HepG2 (cell line): Measurements from ENCODE around the gene IL16. TPM values are rescaled to one million over a fixed set of nuclear protein-coding genes. Genes with fewer than 3 reads are reported as not detected.

ENCODE experiments used
- ATAC-seq: fragments of 200-7000 bp; cut with Tn5 transposase; 3 replicates; pipeline ENCODE4 v1.9.1; 2020; ENCODE audit warnings: mild to moderate bottlenecking, moderate library complexity
- BruUV-seq: library from RNA; stranded (reverse); fragments of 400-500 nt; replicated peaks from 2 replicates; lab custom pipeline; 2021; lab: Mats Ljungman, UMichigan
- CTCF ChIA-PET: fragments of 300-600 bp; formaldehyde crosslinking; extraction: SDS; loops from one replicate; lab custom pipeline; 2021; ENCODE audit warnings: low total read pairs, inconsistent platforms, low intra/inter-chr PET ratio; lab: Yijun Ruan, JAX
- POLR2A ChIA-PET: fragments of 350-600 bp; sonication (Branson Sonifier 250); formaldehyde crosslinking; loops from one replicate; lab custom pipeline; 2020; ENCODE audit warnings: antibody characterized with exemption, inconsistent platforms; lab: Yijun Ruan, JAX
- DNase-seq: peaks from one replicate; pipeline ENCODE4 v3.0.0-alpha.2; 2015; ENCODE audit warnings: low spot score
- FAIRE-seq: peaks from 3 replicates; lab custom pipeline; 2011; peaks lifted over from hg19 to GRCh38; lab: Jason Lieb, UNC
- H2AFZ ChIP-seq: one replicate; pipeline ENCODE4 v1.6.1; 2011; ENCODE audit warnings: low read length, inconsistent platforms
- H3K27ac ChIP-seq: fragments of 300-600 bp; 3 replicates; pipeline ENCODE4 v1.8.0; 2011; ENCODE audit warnings: mixed run types, mild to moderate bottlenecking, mixed read lengths, low read length, inconsistent platforms; ENCODE audit not compliant: insufficient read depth; ENCODE audit errors: extremely low read length
- H3K27me3 ChIP-seq, 2 experiments: fragments of 200-600 bp in 1 of 2; 2 replicates in 1 of 2; 3 replicates in 1 of 2; pipeline versions ENCODE4 v1.6.0 to v1.8.0; 2011; ENCODE audit warnings: low read length in 2 of 2, mild to moderate bottlenecking in 2 of 2, moderate library complexity in 2 of 2, inconsistent platforms in 1 of 2; ENCODE audit not compliant: insufficient read depth in 2 of 2, control insufficient read depth in 1 of 2
- H3K36me3 ChIP-seq, 2 experiments: fragments of 200-600 bp in 1 of 2; replicated peaks in 1 of 2; 2 replicates in 1 of 2; 3 replicates in 1 of 2; pipeline versions ENCODE4 v1.5.1 to v1.8.0; 2011; ENCODE audit warnings: low read length in 2 of 2, inconsistent platforms in 1 of 2; ENCODE audit not compliant: insufficient read depth in 2 of 2, control insufficient read depth in 1 of 2
- H3K4me1 ChIP-seq: 2 replicates; pipeline ENCODE4 v1.5.1; 2012; ENCODE audit warnings: low read length, inconsistent platforms; ENCODE audit not compliant: insufficient read depth
- H3K4me2 ChIP-seq: 2 replicates; pipeline ENCODE4 v1.6.0; 2011; ENCODE audit warnings: low read depth, low read length, inconsistent platforms
- H3K4me3 ChIP-seq, 3 experiments: fragments of 200-600 bp in 1 of 3; sonication (generic), shearing (Covaris generic) in 1 of 3; replicated peaks in 1 of 3; 2 replicates each; pipeline ENCODE4 v1.5.1; 2011 to 2016; ENCODE audit warnings: low read length in 3 of 3, inconsistent platforms in 2 of 3, low read depth in 2 of 3, mild to moderate bottlenecking in 2 of 3, control low read depth in 1 of 3, mixed read lengths in 1 of 3; ENCODE audit not compliant: insufficient read depth in 1 of 3
- H3K79me2 ChIP-seq: one replicate; pipeline ENCODE4 v1.6.1; 2011; ENCODE audit warnings: low read length, inconsistent platforms; ENCODE audit not compliant: insufficient read depth
- H3K9ac ChIP-seq: 2 replicates; pipeline ENCODE4 v1.6.0; 2011; ENCODE audit warnings: mild to moderate bottlenecking, low read depth, low read length, inconsistent platforms; ENCODE audit not compliant: insufficient read depth
- H3K9me3 ChIP-seq: 2 replicates; pipeline ENCODE4 v1.5.1; 2012; ENCODE audit warnings: mild to moderate bottlenecking, low read length
- H4K20me1 ChIP-seq: 2 replicates; pipeline ENCODE4 v1.6.0; 2011; ENCODE audit warnings: inconsistent platforms, mild to moderate bottlenecking, low read length, moderate library complexity; ENCODE audit not compliant: insufficient read depth
- ARNT ChIP-seq: fragments of 450-650 bp; IDR thresholded peaks from 2 replicates; pipeline ENCODE4 v1.6.1; 2017
- FLYWCH1 ChIP-seq: sonication (generic); formaldehyde crosslinking; IDR thresholded peaks from 2 replicates; pipeline ENCODE4 v1.8.1; 2023; ENCODE audit warnings: mild to moderate bottlenecking, missing genetic modification reagents
- GPBP1L1 ChIP-seq: sonication (generic); formaldehyde crosslinking; IDR thresholded peaks from 2 replicates; pipeline ENCODE4 v1.5.0; 2020; ENCODE audit warnings: mild to moderate bottlenecking, missing genetic modification reagents
- HNRNPK ChIP-seq: fragments of 200-400 bp; formaldehyde crosslinking; IDR thresholded peaks from 2 replicates; pipeline ENCODE4 v1.6.1; 2018; ENCODE audit warnings: low read length, low read depth, moderate library complexity, mild to moderate bottlenecking; ENCODE audit not compliant: poor library complexity, severe bottlenecking
- NCOA5 ChIP-seq: sonication (generic); formaldehyde crosslinking; IDR thresholded peaks from 2 replicates; pipeline ENCODE4 v1.4.0; 2020; ENCODE audit warnings: missing genetic modification reagents
- NFE2L1 ChIP-seq: sonication (generic); formaldehyde crosslinking; IDR thresholded peaks from 2 replicates; pipeline ENCODE4 v1.4.0; 2020; ENCODE audit warnings: missing genetic modification reagents, mild to moderate bottlenecking, borderline replicate concordance
- NFIC ChIP-seq: IDR thresholded peaks from 2 replicates; pipeline ENCODE4 v1.6.1; 2012; ENCODE audit warnings: mild to moderate bottlenecking, low read length, inconsistent platforms
- THAP7 ChIP-seq: sonication (generic); formaldehyde crosslinking; IDR thresholded peaks from 2 replicates; pipeline ENCODE4 v1.8.1; 2023; ENCODE audit warnings: mild to moderate bottlenecking, missing genetic modification reagents
- ZBTB2 ChIP-seq: sonication (generic); formaldehyde crosslinking; IDR thresholded peaks from 2 replicates; pipeline ENCODE4 v1.8.0; 2022; ENCODE audit warnings: low read depth, missing genetic modification reagents
- ZFP41 ChIP-seq: sonication (generic); formaldehyde crosslinking; IDR thresholded peaks from 2 replicates; pipeline ENCODE4 v1.4.0; 2020; ENCODE audit warnings: mild to moderate bottlenecking, missing genetic modification reagents, borderline replicate concordance
- ZNF292 ChIP-seq: sonication (generic); formaldehyde crosslinking; IDR thresholded peaks from 2 replicates; pipeline ENCODE4 v1.8.1; 2022; ENCODE audit warnings: mild to moderate bottlenecking, low read depth, missing genetic modification reagents, borderline replicate concordance
- ZNF383 ChIP-seq: sonication (generic); formaldehyde crosslinking; IDR thresholded peaks from 2 replicates; pipeline ENCODE4 v1.4.0; 2020; ENCODE audit warnings: missing genetic modification reagents, mild to moderate bottlenecking, borderline replicate concordance
- ZNF784 ChIP-seq: sonication (generic); formaldehyde crosslinking; IDR thresholded peaks from 2 replicates; pipeline ENCODE4 v1.5.1; 2020; ENCODE audit warnings: missing genetic modification reagents, mild to moderate bottlenecking, borderline replicate concordance
- ZNF850 ChIP-seq: sonication (generic); formaldehyde crosslinking; conservative IDR thresholded peaks from 2 replicates; pipeline ENCODE4 v1.9.0; 2021; ENCODE audit warnings: mild to moderate bottlenecking, missing genetic modification reagents
- ZXDC ChIP-seq: sonication (generic); formaldehyde crosslinking; IDR thresholded peaks from 2 replicates; pipeline ENCODE4 v1.5.0; 2020; ENCODE audit warnings: mild to moderate bottlenecking, missing genetic modification reagents
- WGBS: methylation state at CpG from one replicate; pipeline ENCODE4 v1.1.6; 2017; ENCODE audit warnings: low lambda C conversion rate; 5-methylcytosine and 5-hydroxymethylcytosine counted together
- in situ Hi-C: cut with HindIII; loops from 2 replicates; pipeline ENCODE4 v1.10.0; 2017; ENCODE audit warnings: low pct_unique_long_range_greater_than_20kb; ENCODE audit not compliant: extremely low pct_ligation_motif_present
- intact Hi-C: fragments of 100-400 bp; cut with micrococcal nuclease; formaldehyde crosslinking; loops from one replicate; pipeline ENCODE4 v1.10.0; 2022; ENCODE audit not compliant: unreplicated experiment
- polyA plus RNA-seq, 8 experiments: library from polyadenylated mRNA; depleted of rRNA in 3 of 8; stranded (reverse) in 7 of 8; unstranded in 1 of 8; fragments of >200 nt; fragmentation: Illumina TruSeq in 4 of 8; extraction: Trizol in 4 of 8; gene quantifications; 2 replicates each; pipeline versions ENCODE4 v1.2.1 to v1.2.3, GENCODE V29; 2011 to 2016; ENCODE audit warnings: low read depth in 4 of 8, missing spikeins in 1 of 8, mixed read lengths in 1 of 8; ENCODE audit not compliant: insufficient read depth in 1 of 8
- total RNA-seq, 5 experiments: library from RNA; depleted of rRNA; stranded (reverse); fragments of >200 nt; fragmentation: Illumina TruSeq; extraction: Trizol; gene quantifications; 2 replicates each; pipeline ENCODE4 v1.2.3, GENCODE V29; 2016; ENCODE audit warnings: low read depth in 1 of 5

Gene IL16
- total and polyA plus RNA-seq, 2 of the 13 experiments (the other 11 are each of a cell fraction or from before 2014, with no cell fraction given), result 0.03 TPM; not detected in 1

- FAIRE-seq (no peak), DNase-seq (no peak), ATAC-seq (no peak)
- in situ Hi-C loops (loop anchor here (5.0 kb wide), 1 partner anchor 105 kb away; no protein-coding TSS in a partner anchor), intact Hi-C loops (no loop called here)
- no peaks in the 10 kb centered on the region for H4K20me1 ChIP-seq
- H3K9me3 ChIP-seq, result no peaks in the 10 kb centered on the region
- CTCF ChIA-PET, result no interaction called here
- peaks cover 0 to 6% of the 10 kb centered on the region in 2 experiments; a peak in 2 of 5 replicates for H3K27me3 ChIP-seq
- BruUV-seq, result no TSS peak
- POLR2A ChIA-PET, result no interaction called here
- no peak overlapping the region for H3K9ac ChIP-seq
- no peak overlapping the region for H3K27ac ChIP-seq
- no peaks in the 10 kb centered on the region for H3K36me3 ChIP-seq
- no peak overlapping the region for H2AFZ ChIP-seq
- 2% methylated on average over 7 of the region's 7 CpGs for WGBS
- no peak for TF ChIP-seq FLYWCH1
- TF ChIP-seq ZNF383 (CRISPR knock-in tag), result no peak
- no peak for TF ChIP-seq THAP7
- no peak for TF ChIP-seq ARNT
- TF ChIP-seq NFE2L1 (CRISPR knock-in tag), result no peak
- TF ChIP-seq HNRNPK, result no peak
- no peak for TF ChIP-seq ZBTB2 (CRISPR knock-in tag)
- TF ChIP-seq ZNF850 (CRISPR knock-in tag), result no peak
- no peak for TF ChIP-seq ZNF784
- TF ChIP-seq ZFP41 (CRISPR knock-in tag), result no peak
- TF ChIP-seq NFIC, result no peak
- no peak for TF ChIP-seq GPBP1L1 (CRISPR knock-in tag)
- TF ChIP-seq ZXDC, result no peak
- TF ChIP-seq ZNF292, result no peak
- no peak for TF ChIP-seq NCOA5 (CRISPR knock-in tag)
- H3K4me2 ChIP-seq, result no peak overlapping the region
- H3K4me3 ChIP-seq, result no peak overlapping the region
- no peaks in the 10 kb centered on the region for H3K79me2 ChIP-seq
- H3K4me1 ChIP-seq, result no peaks in the 10 kb centered on the region
Observed at GRCh38 chr15:81161851-81162250, 34.8 kb upstream of the IL16 start.
